Fibroblast of lung (primary cell): Measurements from ENCODE around the gene JAKMIP1.

Experiments
- CTCF ChIP-seq, 2 donors: IDR thresholded peaks in 1 of 2; conservative IDR thresholded peaks in 1 of 2; 1 replicate in 1 of 2; 2 replicates in 1 of 2; pipeline ENCODE4 v1.5.1; 2011 to 2012; ENCODE audit warnings: low read length in 2 of 2, control low read depth in 1 of 2, inconsistent platforms in 1 of 2, low read depth in 1 of 2, mild to moderate bottlenecking in 1 of 2
- EZH2 ChIP-seq: IDR thresholded peaks from 2 replicates; pipeline ENCODE4 v1.5.1; 2012; ENCODE audit warnings: low read length, control low read depth, mild to moderate bottlenecking; ENCODE audit errors: missing control alignments

- no peak for TF ChIP-seq CTCF (conservative IDR thresholded peaks at IDR 0.05 in 1 of 2, IDR thresholded peaks at IDR 0.05 in 1 of 2; ENCODE audit: low read depth in 1 of 2, low read length in 2 of 2)
- TF ChIP-seq EZH2, result no peak
Observed at GRCh38 chr4:6021831-6022606, 178.3 kb downstream of the JAKMIP1 start.
